ENCODE measurements around the gene SVOP.

GRCh38 chr12:108875280-108875679, 145.6 kb downstream of the SVOP start:
- no peak for TF ChIP-seq MAFK (IDR thresholded peaks at IDR 0.05; ENCODE audit: low read depth, low read length)
- no peak for TF ChIP-seq CEBPB (IDR thresholded peaks at IDR 0.05; ENCODE audit: low read depth, low read length)
- TF ChIP-seq CTCF (conservative IDR thresholded peaks at IDR 0.05; ENCODE audit: low read depth, low read length), result no peak
- TF ChIP-seq USF2 (IDR thresholded peaks at IDR 0.05; ENCODE audit: low read depth, low read length), result no peak
- TF ChIP-seq POLR2A (IDR thresholded peaks at IDR 0.05; ENCODE audit: low read depth, low read length), result no peak
- TF ChIP-seq NFE2L2 (IDR thresholded peaks at IDR 0.05; ENCODE audit: low read depth, low read length), result no peak
- no peak for TF ChIP-seq ELK1 (IDR thresholded peaks at IDR 0.05; ENCODE audit: borderline replicate concordance, low read depth, low read length)
- TF ChIP-seq SMC3 (IDR thresholded peaks at IDR 0.05; ENCODE audit: low read depth, low read length), result no peak
- TF ChIP-seq MXI1 (IDR thresholded peaks at IDR 0.05; ENCODE audit: borderline replicate concordance, low read depth, low read length), result no peak
